ENCODE data around the gene MFGE8.

- TF ChIP-seq CTCF (IDR thresholded peaks at IDR 0.05) (no peak), POLR2A (IDR thresholded peaks at IDR 0.05) (no peak), EP300 (IDR thresholded peaks at IDR 0.05) (no peak), POLR2AphosphoS5 (IDR thresholded peaks at IDR 0.05) (no peak)
Observed at GRCh38 chr15:88915354-88915753, 2.2 kb upstream of the MFGE8 start.
